SU-DHL-6 (cell line): ENCODE measurements around the gene KANSL3.

Experiments
- H2AFZ ChIP-seq: fragments of 200-600 bp; sonication (generic); 2 replicates; pipeline ENCODE4 v1.6.1; 2014; ENCODE audit warnings: low read depth, mild to moderate bottlenecking, moderate library complexity, mixed read lengths, antibody characterized with exemption, low read length; ENCODE audit not compliant: severe bottlenecking
- H3F3A ChIP-seq: fragments of 200-600 bp; shearing (Covaris generic); 2 replicates; pipeline ENCODE4 v1.6.0; 2016; ENCODE audit warnings: antibody characterized with exemption, mild to moderate bottlenecking; ENCODE audit not compliant: insufficient read depth
- H3K27ac ChIP-seq: fragments of 200-600 bp; sonication (generic); 2 replicates; pipeline ENCODE4 v1.5.1; 2016; ENCODE audit warnings: low read depth, mild to moderate bottlenecking, low read length, moderate library complexity, mixed read lengths
- H3K27me3 ChIP-seq: fragments of 200-600 bp; sonication (generic), shearing (Covaris generic); 2 replicates; pipeline ENCODE4 v1.6.0; 2014; ENCODE audit warnings: mild to moderate bottlenecking, low read length
- H3K36me3 ChIP-seq: fragments of 200-600 bp; sonication (generic); 2 replicates; pipeline ENCODE4 v1.6.1; 2014; ENCODE audit warnings: mild to moderate bottlenecking, low read length, mixed read lengths
- H3K4me2 ChIP-seq: fragments of 300-600, 200-600 bp; shearing (Covaris generic), sonication (generic); 2 replicates; pipeline ENCODE4 v1.6.0; 2014; ENCODE audit warnings: low read length, low read depth, mild to moderate bottlenecking; ENCODE audit not compliant: poor library complexity, severe bottlenecking
- H3K4me3 ChIP-seq: fragments of 200-600 bp; sonication (generic); 2 replicates; pipeline ENCODE4 v1.5.1; 2014; ENCODE audit warnings: antibody characterized with exemption, low read length, mild to moderate bottlenecking, mixed read lengths; ENCODE audit not compliant: insufficient read depth, poor library complexity, severe bottlenecking
- H3K79me2 ChIP-seq: fragments of 200-600 bp; sonication (generic); 2 replicates; pipeline ENCODE4 v1.6.1; 2014; ENCODE audit warnings: mild to moderate bottlenecking, low read length, moderate library complexity; ENCODE audit not compliant: insufficient read depth
- H3K9ac ChIP-seq: fragments of 200-600 bp; sonication (generic); 2 replicates; pipeline ENCODE4 v1.7.0; 2014; ENCODE audit warnings: mild to moderate bottlenecking, low read length
- H3K9me2 ChIP-seq: fragments of 200-600 bp; sonication (generic); replicated peaks from 2 replicates; pipeline ENCODE4 v1.6.1; 2014; ENCODE audit warnings: low read length; ENCODE audit not compliant: insufficient read depth
- H3K9me3 ChIP-seq: fragments of 200-600 bp; sonication (generic); 2 replicates; pipeline ENCODE4 v1.6.1; 2014; ENCODE audit warnings: low read length, mixed read lengths; ENCODE audit not compliant: insufficient read depth
- H4K20me1 ChIP-seq: fragments of 200-600 bp; sonication (generic); 2 replicates; pipeline ENCODE4 v1.6.1; 2014; ENCODE audit warnings: low read depth, mild to moderate bottlenecking, antibody characterized with exemption, low read length, moderate library complexity, mixed read lengths
- EZH2phosphoT487 ChIP-seq: fragments of 200-600 bp; sonication (generic), shearing (Covaris generic); conservative IDR thresholded peaks from 2 replicates; pipeline ENCODE4 v1.6.1; 2018; ENCODE audit warnings: mild to moderate bottlenecking, antibody characterized with exemption, low read length, moderate library complexity, mixed read lengths
- TF ChIP-seq, protein P1 (sequence below): fragments of 200-600 bp; sonication (generic); IDR thresholded peaks from one replicate; pipeline ENCODE4 v1.5.1; 2017; ENCODE audit warnings: antibody characterized with exemption, mild to moderate bottlenecking, low read length, moderate library complexity; ENCODE audit not compliant: insufficient read depth, poor library complexity, severe bottlenecking

The KANSL3 gene

DNA sequence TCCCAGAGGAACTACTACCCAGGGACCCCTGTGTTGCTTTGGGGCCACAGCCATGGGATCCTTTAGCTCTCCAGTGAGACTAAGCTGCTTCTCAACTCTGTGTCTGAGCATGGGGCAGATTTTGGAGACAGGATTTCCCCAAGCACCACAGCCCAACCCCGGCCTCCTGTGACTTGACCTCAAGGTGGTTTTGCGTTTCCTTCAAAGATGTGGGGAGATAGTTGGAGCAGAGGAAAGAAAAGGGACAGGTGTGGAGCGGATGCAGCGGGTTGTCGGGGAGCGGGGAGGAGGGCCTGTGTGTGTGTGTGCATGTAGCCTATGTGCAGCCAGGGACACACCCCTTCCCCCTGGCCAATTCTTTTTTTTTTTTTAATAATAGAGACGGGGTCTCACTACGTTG, 91.3 kb downstream of the KANSL3 start:
- Histone ChIP-seq H3K79me2 (no peaks in the 10 kb centered on the region), H4K20me1 (no peaks in the 10 kb centered on the region), H3K27me3 (no peaks in the 10 kb centered on the region), H3K27ac (no peak overlapping the region), H3K9me3 (no peaks in the 10 kb centered on the region), H3K9me2 (no peaks in the 10 kb centered on the region), H3F3A (no peaks in the 10 kb centered on the region), H3K9ac (no peak overlapping the region), H3K4me2 (no peak overlapping the region), H3K4me3 (no peak overlapping the region), H2AFZ (no peak overlapping the region), H3K36me3 (no peaks in the 10 kb centered on the region; the same call in 1 of the 2 replicates)
- TF ChIP-seq, protein P1, sequence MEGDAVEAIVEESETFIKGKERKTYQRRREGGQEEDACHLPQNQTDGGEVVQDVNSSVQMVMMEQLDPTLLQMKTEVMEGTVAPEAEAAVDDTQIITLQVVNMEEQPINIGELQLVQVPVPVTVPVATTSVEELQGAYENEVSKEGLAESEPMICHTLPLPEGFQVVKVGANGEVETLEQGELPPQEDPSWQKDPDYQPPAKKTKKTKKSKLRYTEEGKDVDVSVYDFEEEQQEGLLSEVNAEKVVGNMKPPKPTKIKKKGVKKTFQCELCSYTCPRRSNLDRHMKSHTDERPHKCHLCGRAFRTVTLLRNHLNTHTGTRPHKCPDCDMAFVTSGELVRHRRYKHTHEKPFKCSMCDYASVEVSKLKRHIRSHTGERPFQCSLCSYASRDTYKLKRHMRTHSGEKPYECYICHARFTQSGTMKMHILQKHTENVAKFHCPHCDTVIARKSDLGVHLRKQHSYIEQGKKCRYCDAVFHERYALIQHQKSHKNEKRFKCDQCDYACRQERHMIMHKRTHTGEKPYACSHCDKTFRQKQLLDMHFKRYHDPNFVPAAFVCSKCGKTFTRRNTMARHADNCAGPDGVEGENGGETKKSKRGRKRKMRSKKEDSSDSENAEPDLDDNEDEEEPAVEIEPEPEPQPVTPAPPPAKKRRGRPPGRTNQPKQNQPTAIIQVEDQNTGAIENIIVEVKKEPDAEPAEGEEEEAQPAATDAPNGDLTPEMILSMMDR = no peak
- no peak for TF ChIP-seq EZH2phosphoT487

GRCh38 chr2:96546321-96546720, 91.8 kb downstream of the KANSL3 start:
- Histone ChIP-seq H3K4me2 (no peak overlapping the region), H3F3A (no peaks in the 10 kb centered on the region), H3K36me3 (no peaks in the 10 kb centered on the region; the same call in 1 of the 2 replicates), H3K4me3 (no peak overlapping the region), H4K20me1 (no peaks in the 10 kb centered on the region), H3K27ac (no peak overlapping the region), H2AFZ (no peak overlapping the region), H3K9ac (no peak overlapping the region), H3K79me2 (no peaks in the 10 kb centered on the region), H3K9me2 (no peaks in the 10 kb centered on the region), H3K9me3 (no peaks in the 10 kb centered on the region), H3K27me3 (no peaks in the 10 kb centered on the region)
- TF ChIP-seq EZH2phosphoT487 = no peak
- TF ChIP-seq, protein P1 = no peak
